GM23338 (cell line): Measurements from ENCODE around the gene SPR. TPM values are rescaled to one million over a fixed set of nuclear protein-coding genes. Genes with fewer than 3 reads are reported as not detected.

Experiments
- CREB1 ChIP-seq: fragments of 250-450 bp; sonication (Bioruptor Pico); IDR thresholded peaks from 2 replicates; pipeline ENCODE4 v1.5.0; 2020; ENCODE audit warnings: low read depth, mild to moderate bottlenecking, moderate library complexity
- ETS1 ChIP-seq: IDR thresholded peaks from 2 replicates; pipeline ENCODE4 v1.6.1; 2016; ENCODE audit warnings: antibody characterized with exemption
- EZH2 ChIP-seq: fragments of 200-600 bp; sonication (generic); IDR thresholded peaks from one replicate; pipeline ENCODE4 v1.8.0; 2017; ENCODE audit warnings: antibody characterized with exemption, mild to moderate bottlenecking, low read depth; ENCODE audit not compliant: unreplicated experiment
- EZH2phosphoT487 ChIP-seq: fragments of 200-600 bp; sonication (generic); IDR thresholded peaks from one replicate; pipeline ENCODE4 v1.8.1; 2018; ENCODE audit warnings: antibody characterized with exemption; ENCODE audit not compliant: unreplicated experiment
- JUNB ChIP-seq: IDR thresholded peaks from one replicate; pipeline ENCODE4 v1.6.1; 2016; ENCODE audit warnings: antibody characterized with exemption; ENCODE audit not compliant: unreplicated experiment
- NANOG ChIP-seq: IDR thresholded peaks from 2 replicates; pipeline ENCODE4 v1.6.1; 2016; ENCODE audit warnings: antibody characterized with exemption, borderline replicate concordance
- POLR2AphosphoS5 ChIP-seq: IDR thresholded peaks from 2 replicates; pipeline ENCODE4 v1.6.1; 2016; ENCODE audit warnings: antibody characterized with exemption, low read depth
- ZNF114 ChIP-seq: fragments of 250-450 bp; sonication (Bioruptor Pico); IDR thresholded peaks from 2 replicates; pipeline ENCODE4 v1.5.0; 2020; ENCODE audit warnings: mild to moderate bottlenecking, moderate library complexity
- ZNF331 ChIP-seq: fragments of 250-450 bp; sonication (Bioruptor Pico); IDR thresholded peaks from 2 replicates; pipeline ENCODE4 v1.5.0; 2020; ENCODE audit warnings: low read depth, mild to moderate bottlenecking, moderate library complexity
- ZNF462 ChIP-seq: fragments of 250-450 bp; sonication (Bioruptor Pico); IDR thresholded peaks from 2 replicates; pipeline ENCODE4 v1.5.0; 2020; ENCODE audit warnings: mild to moderate bottlenecking, moderate library complexity
- polyA plus RNA-seq: library from polyadenylated mRNA; unstranded; fragments of >200 nt; fragmentation: Nextera tagmentation; extraction: Ambion mirVana; gene quantifications from 2 replicates; pipeline ENCODE4 v1.2.1, GENCODE V29; 2016
- total RNA-seq: library from RNA; depleted of rRNA; stranded (reverse); fragments of >200 nt; shearing (Covaris generic); gene quantifications from 2 replicates; pipeline ENCODE4 v1.2.3, GENCODE V29; 2014

Gene SPR
- total and polyA plus RNA-seq, 2 experiments from 2014 or later = 10.7 to 15.2 TPM

- no peak for TF ChIP-seq ZNF462 (CRISPR knock-in tag)
- TF ChIP-seq POLR2AphosphoS5 = no peak
- TF ChIP-seq JUNB = no peak
- TF ChIP-seq NANOG = no peak
- TF ChIP-seq EZH2phosphoT487 = no peak
- TF ChIP-seq ZNF114 (CRISPR knock-in tag) = no peak
- no peak for TF ChIP-seq ZNF331 (CRISPR knock-in tag)
- TF ChIP-seq ETS1 = no peak
- TF ChIP-seq CREB1 (CRISPR knock-in tag) = no peak
- no peak for TF ChIP-seq EZH2
These were observed 39.2 kb downstream of the SPR start (continued) for GRCh38 chr2:72926368-72926767.
